GM18873 (cell line): ENCODE results near the gene TEX12.
"Not testable (repeated sequence)": the region's sequence is repeated elsewhere in the genome, so short reads cannot be mapped to it uniquely, and the experiment has no call there.

Source experiments
- ATAC-seq: cut with Tn5 transposase; IDR thresholded peaks from one replicate; pipeline ENCODE4 v1.9.1; 2021; ENCODE audit warnings: mild to moderate bottlenecking, moderate library complexity, moderate number of reproducible peaks; ENCODE audit not compliant: unreplicated experiment, low FRiP score

Gene TEX12

GRCh38 chr11:112167145-112167544, at the start of gene TEX12:
TSS of gene TEX12 (plus strand) at chr11:112167372. CDS start at chr11:112169269, 1,897 bp downstream.
- ATAC-seq, result no peak

DNA sequence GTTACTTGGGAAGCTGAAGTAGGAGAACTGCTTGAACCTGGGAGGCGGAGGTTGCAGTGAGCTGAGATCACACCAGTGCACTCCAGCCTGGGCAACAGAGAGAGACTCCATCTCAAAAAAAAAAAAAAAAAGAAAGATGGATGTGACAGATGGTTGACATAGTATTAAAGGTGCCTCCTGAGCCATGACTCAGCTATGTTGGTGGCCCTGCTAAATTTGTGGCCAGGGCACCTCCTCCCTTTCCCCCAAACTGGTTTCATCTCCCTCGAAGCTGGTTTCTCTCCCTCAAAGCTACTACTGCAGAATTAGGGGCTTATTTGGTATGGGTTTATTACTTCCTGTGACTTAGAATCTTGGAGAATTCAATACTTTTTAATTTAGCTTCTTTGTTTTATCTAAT, 49.0 kb upstream of the TEX12 start:
- no peak for ATAC-seq

DNA sequence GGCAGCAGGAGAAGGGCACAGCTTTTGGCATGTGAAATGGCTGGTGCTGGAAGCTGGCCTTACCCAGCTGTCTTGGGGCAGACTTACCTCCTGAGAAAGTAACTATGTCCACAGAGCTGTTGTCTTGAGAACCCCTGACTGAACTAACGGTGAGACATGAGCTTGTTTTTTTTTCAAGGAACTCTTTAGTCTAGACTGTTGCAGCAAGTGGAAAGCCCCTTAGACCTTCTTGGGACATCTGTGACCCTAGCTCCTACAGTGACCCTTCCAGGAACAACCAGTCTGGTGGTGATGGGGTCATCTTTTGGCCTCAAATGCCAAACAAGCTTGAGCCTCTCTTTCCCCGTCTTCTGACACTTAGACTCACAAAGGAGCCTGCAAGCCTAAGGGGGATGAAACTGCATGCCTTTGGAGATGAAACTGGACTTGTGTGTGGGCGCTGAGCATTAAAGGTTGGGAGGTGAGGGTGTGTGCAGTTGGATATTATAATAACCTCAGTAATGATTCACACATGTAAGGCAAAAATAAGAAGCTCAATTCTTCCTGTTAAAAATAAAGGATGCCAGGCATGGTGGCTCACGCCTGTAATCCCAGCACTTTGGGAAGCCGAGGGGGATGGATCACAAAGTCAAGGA, 45.1 kb upstream of the TEX12 start:
- no peak for ATAC-seq

- ATAC-seq, result no peak
These were observed 44.0 kb upstream of the TEX12 start for GRCh38 chr11:112123129-112123528.

- no peak for ATAC-seq
These were observed 40.1 kb upstream of the TEX12 start for GRCh38 chr11:112127056-112127455.

DNA sequence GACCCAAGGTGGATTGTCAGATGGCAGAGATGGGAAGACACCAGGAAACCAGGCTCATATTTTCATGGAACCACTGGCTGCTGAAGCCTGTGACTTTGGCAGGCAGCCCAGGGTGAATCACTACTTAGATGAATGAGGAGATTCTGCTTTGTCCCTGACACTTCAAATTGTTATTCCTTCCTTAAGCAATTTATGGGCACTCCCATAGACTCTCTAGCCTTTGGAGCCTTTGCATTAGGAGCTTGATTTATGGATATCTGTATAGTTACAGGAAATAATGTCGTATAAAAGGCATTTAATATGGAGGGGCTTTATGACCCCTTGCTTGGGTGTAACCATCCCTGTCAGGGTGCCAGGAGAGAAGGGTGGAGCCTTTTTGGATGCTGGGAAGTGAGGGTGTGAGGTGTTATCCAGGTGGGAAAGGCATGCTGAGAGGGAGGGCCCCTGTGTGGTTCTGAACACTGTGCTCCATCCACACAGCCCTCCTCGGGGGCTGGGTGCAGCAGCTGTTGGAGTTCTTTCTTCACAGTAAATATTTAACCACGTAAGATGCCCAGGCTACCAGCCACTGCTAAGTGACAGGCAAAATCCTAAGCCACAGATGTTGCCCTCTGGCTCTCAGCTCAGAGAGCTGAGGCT, 38.6 kb upstream of the TEX12 start:
- ATAC-seq, result no peak

DNA sequence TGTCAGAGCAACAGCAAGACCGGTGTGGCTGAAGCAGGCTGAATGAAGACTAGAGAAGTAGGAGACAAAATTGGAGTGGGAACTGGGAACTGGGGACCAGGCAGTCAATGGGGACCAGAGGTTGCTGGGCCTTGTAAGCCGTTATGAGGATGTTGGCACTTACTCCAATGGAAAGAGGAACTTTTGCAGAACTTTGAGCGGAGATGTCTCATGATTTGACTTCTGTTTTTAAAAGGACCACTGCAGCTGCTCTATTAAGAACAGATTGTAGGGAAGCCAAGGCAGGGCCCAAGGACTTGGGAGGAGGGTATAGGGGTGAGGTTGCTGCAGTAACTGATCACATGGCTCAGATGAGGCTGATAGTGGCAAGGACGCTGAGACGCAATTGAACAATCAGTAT, 37.5 kb upstream of the TEX12 start:
- no peak for ATAC-seq

- no peak for ATAC-seq
These were observed 34.4 kb upstream of the TEX12 start for GRCh38 chr11:112132737-112133136.

DNA sequence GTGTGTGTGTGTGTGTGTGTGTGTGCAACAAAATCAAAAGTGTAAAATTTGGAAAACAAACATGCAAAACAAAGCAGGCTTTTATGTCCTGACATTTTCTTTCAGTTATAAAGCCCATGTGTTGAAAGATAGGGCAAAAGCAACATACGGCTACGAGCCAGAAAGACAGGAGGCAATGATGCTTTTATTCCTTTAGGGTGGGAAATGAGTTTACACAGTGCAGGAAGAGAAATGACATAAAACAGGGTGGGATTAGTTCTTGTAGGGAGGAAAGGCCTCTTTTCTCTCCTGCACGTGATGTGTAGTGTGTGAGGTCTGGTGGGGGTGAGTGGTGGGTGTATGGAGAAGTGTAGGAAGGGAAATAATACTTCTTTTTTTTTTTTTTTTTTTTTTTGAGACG, 32.7 kb upstream of the TEX12 start:
- no peak for ATAC-seq

GRCh38 chr11:112143597-112143996, 23.6 kb upstream of the TEX12 start:
- ATAC-seq, result no peak

- ATAC-seq, result no peak
These were observed 16.7 kb upstream of the TEX12 start for GRCh38 chr11:112150517-112150916.

DNA sequence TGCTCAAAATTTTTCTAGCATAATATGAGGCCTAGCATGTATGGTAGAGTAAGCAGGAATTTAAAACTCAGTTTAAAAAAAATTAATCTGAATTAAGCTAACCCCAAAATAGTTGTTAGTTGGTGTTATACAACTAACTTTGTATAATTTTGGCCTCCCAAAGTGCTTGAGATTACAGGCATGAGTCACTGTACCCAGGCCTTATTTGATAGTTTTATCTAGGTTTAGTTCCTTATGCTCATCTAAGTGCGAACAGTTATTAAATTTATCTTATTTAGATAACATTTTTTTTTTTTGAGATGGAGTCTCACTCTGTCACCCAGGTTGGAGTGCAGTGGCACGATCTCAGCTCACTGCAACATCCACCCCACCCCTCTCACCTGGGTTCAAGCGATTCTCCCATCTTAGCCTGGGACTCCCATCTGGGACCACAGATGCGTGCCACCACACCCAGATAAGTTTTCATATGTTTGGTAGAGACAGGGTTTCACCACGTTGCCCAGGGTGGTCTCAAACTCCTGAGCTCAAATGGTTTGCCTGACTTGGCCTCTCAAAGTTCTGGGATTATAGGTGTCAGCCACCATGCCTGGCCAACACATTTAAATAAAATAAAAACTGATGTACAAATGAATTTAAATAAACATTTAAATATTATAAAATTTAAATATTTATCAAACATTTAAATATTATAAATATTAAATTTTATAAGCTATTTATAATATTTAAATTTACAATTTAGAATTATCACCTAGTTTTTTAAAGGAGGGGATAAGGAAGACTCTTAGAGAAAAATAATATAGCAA, 10.8 kb upstream of the TEX12 start:
- ATAC-seq, result no peak

DNA sequence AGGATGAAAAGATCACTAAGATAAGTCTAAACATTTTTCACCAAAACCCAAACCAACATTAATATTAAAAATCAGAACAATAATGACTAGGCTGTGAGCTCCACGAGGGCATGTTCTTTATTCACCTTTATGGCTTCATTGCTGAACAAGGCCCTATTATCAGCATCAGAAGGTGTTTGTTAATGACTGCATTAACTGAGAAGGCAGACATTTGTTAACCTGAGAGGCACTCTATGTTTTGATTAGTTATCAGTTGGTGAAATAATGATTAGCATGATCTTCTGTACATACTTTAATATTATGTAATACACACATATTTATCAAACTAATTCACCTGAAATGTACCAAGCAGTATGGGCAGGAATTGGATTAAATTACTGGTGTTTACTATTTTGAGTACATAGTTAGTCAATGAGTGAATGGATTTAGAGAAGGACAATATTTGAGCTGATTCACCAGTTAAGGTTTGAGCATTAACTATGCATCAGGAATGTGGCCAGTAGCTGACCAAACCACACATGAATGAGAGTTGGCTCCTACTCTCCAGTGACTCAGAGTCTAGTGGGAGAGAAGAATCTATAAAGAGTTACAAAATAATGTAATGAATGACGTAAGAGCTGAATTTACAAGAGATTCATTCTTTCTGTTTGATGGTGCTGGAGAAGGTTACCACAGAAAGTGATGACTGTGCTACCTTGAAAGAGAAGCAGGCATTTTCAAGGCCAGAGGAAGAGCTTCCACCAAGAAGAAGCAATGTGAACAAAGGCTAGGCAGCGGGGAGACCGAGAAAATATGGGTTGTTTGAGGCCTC, 10.0 kb upstream of the TEX12 start:
- ATAC-seq, result no peak

- no peak for ATAC-seq
These were observed 7.8 kb upstream of the TEX12 start for GRCh38 chr11:112159098-112160065.

GRCh38 chr11:112160091-112160848, 6.9 kb upstream of the TEX12 start:
- no peak for ATAC-seq

- no peak for ATAC-seq
These were observed 6.2 kb upstream of the TEX12 start for GRCh38 chr11:112161012-112161411.

GRCh38 chr11:112162200-112162599, 5.0 kb upstream of the TEX12 start:
- ATAC-seq, result not testable (repeated sequence)

- ATAC-seq, result no peak
These were observed 4.2 kb upstream of the TEX12 start for GRCh38 chr11:112162761-112163546.
